GM23338 (cell line): ENCODE results near the gene TSPEAR. TPM values are rescaled to one million over a fixed set of nuclear protein-coding genes. Genes with fewer than 3 reads are reported as not detected.
A peak's percentile ranks its signal among the peaks of the same experiment; 100 is the strongest.

ENCODE experiments used
- ATAC-seq: fragments of 200-7000 bp; cut with Tn5 transposase; 3 replicates; pipeline ENCODE4 v1.9.1; 2020
- DNase-seq: peaks from one replicate; pipeline ENCODE4 v3.0.0-alpha.2; 2015; ENCODE audit warnings: low spot score
- H2AFZ ChIP-seq: fragments of 200-600 bp; sonication (generic); 2 replicates; pipeline ENCODE4 v1.8.0; 2016; ENCODE audit warnings: antibody characterized with exemption, mild to moderate bottlenecking, moderate library complexity
- H3F3A ChIP-seq: fragments of 200-600 bp; sonication (generic); replicated peaks from 2 replicates; pipeline ENCODE4 v1.8.0; 2017; ENCODE audit warnings: antibody characterized with exemption, mixed run types, low read depth
- H3K27ac ChIP-seq: fragments of 200-600 bp; sonication (generic); 2 replicates; pipeline ENCODE4 v1.6.1; 2016; ENCODE audit warnings: low read depth
- H3K27me3 ChIP-seq: fragments of 200-600 bp; sonication (generic); 2 replicates; pipeline ENCODE4 v1.8.0; 2016; ENCODE audit warnings: mild to moderate bottlenecking, mixed run types, moderate library complexity; ENCODE audit not compliant: insufficient read depth
- H3K36me3 ChIP-seq: fragments of 200-600 bp; sonication (generic); 2 replicates; pipeline ENCODE4 v1.8.0; 2016; ENCODE audit warnings: mild to moderate bottlenecking; ENCODE audit not compliant: insufficient read depth
- H3K4me1 ChIP-seq: fragments of 200-600 bp; sonication (generic); 2 replicates; pipeline ENCODE4 v1.8.0; 2016; ENCODE audit warnings: mild to moderate bottlenecking, moderate library complexity; ENCODE audit not compliant: insufficient read depth
- H3K4me2 ChIP-seq: fragments of 200-600 bp; sonication (generic); 2 replicates; pipeline ENCODE4 v1.7.1; 2017; ENCODE audit warnings: mixed run types
- H3K4me3 ChIP-seq: fragments of 200-600 bp; sonication (generic); 2 replicates; pipeline ENCODE4 v1.6.1; 2016; ENCODE audit warnings: mixed run types
- H3K79me2 ChIP-seq: fragments of 200-600 bp; sonication (generic); replicated peaks from 2 replicates; pipeline ENCODE4 v1.8.0; 2017; ENCODE audit warnings: mild to moderate bottlenecking; ENCODE audit not compliant: insufficient read depth
- H3K9me2 ChIP-seq: fragments of 200-600 bp; sonication (generic); 2 replicates; pipeline ENCODE4 v1.8.0; 2017; ENCODE audit not compliant: insufficient read depth
- H4K20me1 ChIP-seq: fragments of 200-600 bp; sonication (generic); replicated peaks from 2 replicates; pipeline ENCODE4 v1.8.0; 2017; ENCODE audit warnings: mild to moderate bottlenecking; ENCODE audit not compliant: insufficient read depth
- H3K27ac Mint-ChIP-seq: 2 replicates; pipeline ENCODE4 v1.8.0; 2020; ENCODE audit warnings: inconsistent platforms, mild to moderate bottlenecking, moderate library complexity, mixed read lengths
- H3K27me3 Mint-ChIP-seq: 3 replicates; pipeline ENCODE4 v1.8.0; 2022; ENCODE audit warnings: low read depth, mild to moderate bottlenecking, moderate library complexity, mixed read lengths, inconsistent platforms; ENCODE audit not compliant: insufficient read depth, poor library complexity
- H3K36me3 Mint-ChIP-seq: 3 replicates; pipeline ENCODE4 v1.8.0; 2021; ENCODE audit warnings: low read depth, mild to moderate bottlenecking, inconsistent platforms, moderate library complexity, mixed read lengths
- H3K4me1 Mint-ChIP-seq: 3 replicates; pipeline ENCODE4 v1.8.0; 2020; ENCODE audit warnings: mild to moderate bottlenecking, inconsistent platforms, mixed read lengths
- H3K4me3 Mint-ChIP-seq: 3 replicates; pipeline ENCODE4 v1.8.0; 2021; ENCODE audit warnings: moderate library complexity, mild to moderate bottlenecking, inconsistent platforms, mixed read lengths
- H3K9me3 Mint-ChIP-seq: 3 replicates; pipeline ENCODE4 v1.8.0; 2020; ENCODE audit warnings: moderate library complexity, mild to moderate bottlenecking, inconsistent platforms, mixed read lengths
- CREB1 ChIP-seq: fragments of 250-450 bp; sonication (Bioruptor Pico); IDR thresholded peaks from 2 replicates; pipeline ENCODE4 v1.5.0; 2020; ENCODE audit warnings: low read depth, mild to moderate bottlenecking, moderate library complexity
- CTCF ChIP-seq, 2 experiments: fragments of 200-600 bp in 1 of 2; sonication (generic) in 1 of 2; conservative IDR thresholded peaks; 2 replicates each; pipeline versions ENCODE4 v1.5.1 to v1.6.1; 2016 to 2017; ENCODE audit warnings: antibody characterized with exemption in 2 of 2, low read depth in 2 of 2, mild to moderate bottlenecking in 2 of 2, moderate library complexity in 1 of 2
- EZH2phosphoT487 ChIP-seq: fragments of 200-600 bp; sonication (generic); IDR thresholded peaks from one replicate; pipeline ENCODE4 v1.8.1; 2018; ENCODE audit warnings: antibody characterized with exemption; ENCODE audit not compliant: unreplicated experiment
- JUNB ChIP-seq: IDR thresholded peaks from one replicate; pipeline ENCODE4 v1.6.1; 2016; ENCODE audit warnings: antibody characterized with exemption; ENCODE audit not compliant: unreplicated experiment
- NANOG ChIP-seq: IDR thresholded peaks from 2 replicates; pipeline ENCODE4 v1.6.1; 2016; ENCODE audit warnings: antibody characterized with exemption, borderline replicate concordance
- ZNF331 ChIP-seq: fragments of 250-450 bp; sonication (Bioruptor Pico); IDR thresholded peaks from 2 replicates; pipeline ENCODE4 v1.5.0; 2020; ENCODE audit warnings: low read depth, mild to moderate bottlenecking, moderate library complexity
- polyA plus RNA-seq: library from polyadenylated mRNA; unstranded; fragments of >200 nt; fragmentation: Nextera tagmentation; extraction: Ambion mirVana; gene quantifications from 2 replicates; pipeline ENCODE4 v1.2.1, GENCODE V29; 2016
- total RNA-seq: library from RNA; depleted of rRNA; stranded (reverse); fragments of >200 nt; shearing (Covaris generic); gene quantifications from 2 replicates; pipeline ENCODE4 v1.2.3, GENCODE V29; 2014

Gene TSPEAR
- total and polyA plus RNA-seq, 2 experiments from 2014 or later: 0.35 to 0.92 TPM

- Histone ChIP-seq H3K36me3 (no peaks in the 10 kb centered on the region; the same call in 1 of the 2 replicates), H3K79me2 (no peaks in the 10 kb centered on the region), H3K9me2 (no peaks in the 10 kb centered on the region), H3K4me2 (no peak overlapping the region), H2AFZ (no peak overlapping the region), H4K20me1 (no peaks in the 10 kb centered on the region), H3K4me3 (no peak overlapping the region), H3K27ac (peak overlapping the region; percentile 88), H3K27me3 (no peaks in the 10 kb centered on the region), H3F3A (no peaks in the 10 kb centered on the region), H3K4me1 (peaks cover 25% of the 10 kb centered on the region)
- peak overlapping the region; percentile 95 for H3K27ac Mint-ChIP-seq
- H3K4me1 Mint-ChIP-seq: peaks cover 47% of the 10 kb centered on the region
- DNase-seq (peak; percentile 42), ATAC-seq (peak; percentile 61)
- TF ChIP-seq CTCF (conservative IDR thresholded peaks at IDR 0.05; ENCODE audit: low read depth in 2 of 2): peak; percentile 18 to 44; a peak in 2 of 4 replicates
- TF ChIP-seq JUNB: no peak
- no peak for TF ChIP-seq NANOG
- H3K36me3 Mint-ChIP-seq: peaks cover 19% of the 10 kb centered on the region
- peaks cover 15% of the 10 kb centered on the region for H3K9me3 Mint-ChIP-seq
- H3K27me3 Mint-ChIP-seq: peaks cover 20% of the 10 kb centered on the region
- no peak overlapping the region for H3K4me3 Mint-ChIP-seq
Measured at GRCh38 chr21:44549525-44550211, 161.7 kb downstream of the TSPEAR start.

GRCh38 chr21:44548922-44549321, 162.4 kb downstream of the TSPEAR start:
- ATAC-seq: peak; percentile 78
- TF ChIP-seq ZNF331 (CRISPR knock-in tag) (no peak), CTCF (conservative IDR thresholded peaks at IDR 0.05; ENCODE audit: low read depth in 2 of 2) (no peak), EZH2phosphoT487 (no peak), CREB1 (no peak), NANOG (no peak)
- H3K36me3 ChIP-seq: no peaks in the 10 kb centered on the region; the same call in 1 of the 2 replicates
- no peaks in the 10 kb centered on the region for H4K20me1 ChIP-seq
- H3K4me1 ChIP-seq: peaks cover 25% of the 10 kb centered on the region
- H3K9me2 ChIP-seq: no peaks in the 10 kb centered on the region
- peak overlapping the region; percentile 95 for H3K27ac Mint-ChIP-seq
- no peaks in the 10 kb centered on the region for H3K27me3 ChIP-seq
- peaks cover 19% of the 10 kb centered on the region; the same call in 2 of the 3 replicates for H3K36me3 Mint-ChIP-seq
- H3K4me3 ChIP-seq: no peak overlapping the region
- H3K9me3 Mint-ChIP-seq: peaks cover 15% of the 10 kb centered on the region
- H3K4me3 Mint-ChIP-seq: no peak overlapping the region; the same call in 2 of the 3 replicates
- H3K27ac ChIP-seq: peak overlapping the region; percentile 96
- H3K27me3 Mint-ChIP-seq: peaks cover 20% of the 10 kb centered on the region
- peak overlapping the region; percentile 58; the same call in 1 of the 2 replicates for H3K4me2 ChIP-seq
- H3F3A ChIP-seq: no peaks in the 10 kb centered on the region
- peak; percentile 72 for DNase-seq
- H3K79me2 ChIP-seq: no peaks in the 10 kb centered on the region
- H2AFZ ChIP-seq: no peak overlapping the region
- H3K4me1 Mint-ChIP-seq: peaks cover 47% of the 10 kb centered on the region
